NCI-H526 (cell line): ENCODE measurements around the gene MAIP1.
"Not testable (repeated sequence)": the region's sequence is repeated elsewhere in the genome, so short reads cannot be mapped to it uniquely, and the experiment has no call there.

Source experiments
- DNase-seq, 2 experiments: peaks; one replicate each; lab custom pipeline; 2025; lab: John Stamatoyannopoulos, UW

Gene MAIP1

GRCh38 chr2:199955339-199956061, at the start of gene MAIP1, which contains the start of gene TYW5:
MAIP1 (plus strand) TSS chr2:199955582; CDS start chr2:199955799, 217 bp downstream.
TYW5 (minus strand) TSS chr2:199955491; CDS start chr2:199955470, 21 bp downstream.
- peak; percentile 92 to 93 for DNase-seq

- DNase-seq, result no peak
Measured at GRCh38 chr2:199907008-199907714, 48.2 kb upstream of the MAIP1 start.

GRCh38 chr2:199910338-199911051, 44.9 kb upstream of the MAIP1 start:
- peak in 1 of 2 experiments; percentile 36 for DNase-seq

GRCh38 chr2:199911052-199911876, 44.1 kb upstream of the MAIP1 start, which contains the start of gene C2orf69:
C2orf69 (plus strand) TSS chr2:199911293; CDS start chr2:199911439, 146 bp downstream.
- peak; percentile 98 to 99 for DNase-seq

- DNase-seq, result no peak
Measured at GRCh38 chr2:199911877-199912161, 43.6 kb upstream of the MAIP1 start.

GRCh38 chr2:199912553-199913114, 42.7 kb upstream of the MAIP1 start:
- DNase-seq, result not testable (repeated sequence)

GRCh38 chr2:199914372-199914958, 40.9 kb upstream of the MAIP1 start:
- no peak for DNase-seq

- DNase-seq, result no peak
Measured at GRCh38 chr2:199916980-199917379, 38.4 kb upstream of the MAIP1 start.

- DNase-seq, result no peak
Measured at GRCh38 chr2:199922856-199923255, 32.5 kb upstream of the MAIP1 start.

GRCh38 chr2:199923924-199924323, 31.5 kb upstream of the MAIP1 start:
- no peak for DNase-seq

GRCh38 chr2:199926806-199927205, 28.6 kb upstream of the MAIP1 start:
- no peak for DNase-seq

- no peak for DNase-seq
Measured at GRCh38 chr2:199928226-199928625, 27.2 kb upstream of the MAIP1 start.

GRCh38 chr2:199928626-199929025, 26.8 kb upstream of the MAIP1 start:
- no peak for DNase-seq

GRCh38 chr2:199929262-199929661, 26.1 kb upstream of the MAIP1 start:
- no peak for DNase-seq

- DNase-seq, result no peak
Measured at GRCh38 chr2:199932312-199932855, 23.0 kb upstream of the MAIP1 start.

- DNase-seq, result no peak
Measured at GRCh38 chr2:199933466-199933865, 21.9 kb upstream of the MAIP1 start.

- no peak for DNase-seq
Measured at GRCh38 chr2:199936554-199936953, 18.8 kb upstream of the MAIP1 start.

GRCh38 chr2:199940373-199940772, 15.0 kb upstream of the MAIP1 start:
- peak in 1 of 2 experiments; percentile 30 for DNase-seq

GRCh38 chr2:199943373-199943772, 12.0 kb upstream of the MAIP1 start:
- DNase-seq, result no peak

GRCh38 chr2:199946196-199946595, 9.2 kb upstream of the MAIP1 start:
- DNase-seq, result no peak

- DNase-seq, result no peak
Measured at GRCh38 chr2:199946836-199947235, 8.5 kb upstream of the MAIP1 start.
